Transverse colon (tissue), 4 donors: ENCODE results near the gene BRI3BP. TPM values are rescaled to one million over a fixed set of nuclear protein-coding genes. Genes with fewer than 3 reads are reported as not detected.

ENCODE experiments used
- DNase-seq: peaks from one replicate; pipeline ENCODE4 v3.0.0-alpha.2; 2019
- H3K27ac ChIP-seq, 4 donors: fragments of 200-600 bp; sonication (generic); 2 replicates each; pipeline ENCODE4 v1.5.1; 2016 to 2018; ENCODE audit warnings: inconsistent platforms in 4 of 4
- H3K27me3 ChIP-seq: fragments of 200-600 bp; sonication (generic); 2 replicates; pipeline ENCODE4 v1.5.1; 2017; ENCODE audit warnings: inconsistent platforms
- H3K36me3 ChIP-seq, 4 donors: fragments of 200-600 bp; sonication (generic); 2 replicates each; pipeline ENCODE4 v1.5.1; 2017 to 2019; ENCODE audit warnings: inconsistent platforms in 4 of 4
- H3K4me1 ChIP-seq, 4 donors: fragments of 200-600 bp; sonication (generic); 2 replicates each; pipeline ENCODE4 v1.5.1; 2017 to 2020; ENCODE audit warnings: inconsistent platforms in 4 of 4
- H3K4me3 ChIP-seq, 4 donors: fragments of 200-600 bp; sonication (generic); 1 replicate in 1 of 4; 2 replicates in 3 of 4; pipeline versions ENCODE4 v1.5.1 to v1.6.1; 2017 to 2019; ENCODE audit warnings: inconsistent platforms in 4 of 4
- H3K9me3 ChIP-seq, 2 donors: fragments of 200-600 bp; sonication (generic); 2 replicates each; pipeline ENCODE4 v1.5.1; 2017 to 2019; ENCODE audit warnings: inconsistent platforms in 2 of 2
- CTCF ChIP-seq, 5 experiments: fragments of 200-600 bp in 3 of 5; fragments of 450-650 bp in 2 of 5; sonication (generic) in 3 of 5; IDR thresholded peaks; 1 replicate in 2 of 5; 2 replicates in 3 of 5; pipeline ENCODE4 v1.5.1; 2016 to 2017; ENCODE audit warnings: antibody characterized with exemption in 5 of 5, inconsistent platforms in 3 of 5, mild to moderate bottlenecking in 2 of 5, moderate library complexity in 1 of 5
- EP300 ChIP-seq: sonication (generic); formaldehyde crosslinking; IDR thresholded peaks from one replicate; pipeline ENCODE4 v1.6.1; 2017; ENCODE audit warnings: antibody characterized with exemption, low read depth
- POLR2A ChIP-seq: fragments of 450-650 bp; IDR thresholded peaks from one replicate; pipeline ENCODE4 v1.6.1; 2016; ENCODE audit warnings: antibody characterized with exemption, mild to moderate bottlenecking, moderate library complexity
- POLR2AphosphoS5 ChIP-seq, 3 donors: sonication (generic); formaldehyde crosslinking; IDR thresholded peaks; one replicate each; pipeline ENCODE4 v1.6.1; 2016; ENCODE audit warnings: antibody characterized with exemption in 3 of 3
- WGBS, 2 donors: methylation state at CpG; one replicate each; pipeline ENCODE4 v1.1.5; 2018; ENCODE audit warnings: low coverage in 1 of 2; 5-methylcytosine and 5-hydroxymethylcytosine counted together
- in situ Hi-C, 4 donors: fragments of 200-750 bp; cut with MboI; loops; one replicate each; pipeline versions ENCODE4 v1.15.0 to v1.15.1; 2017; ENCODE audit warnings: low sequenced_read_pairs in 3 of 4, low pct_ligation_motif_present in 1 of 4, low pct_unique_long_range_greater_than_20kb in 1 of 4
- intact Hi-C: fragments of 100-400 bp; cut with DNase I; formaldehyde crosslinking; loops from one replicate; pipeline ENCODE4 v1.15.1; 2023; ENCODE audit warnings: low total_unique reads
- total RNA-seq, 4 donors: library from RNA; depleted of rRNA; stranded (reverse); fragments of >200 nt; gene quantifications; one replicate each; pipeline ENCODE4 v1.1.0, GENCODE V29; 2016

The BRI3BP gene
- total RNA-seq, 4 donors from 2014 or later: 14.2 to 38.5 (median 23.1) TPM

- no peak overlapping the region for H3K27ac ChIP-seq
- no peaks in the 10 kb centered on the region for H3K4me1 ChIP-seq
- no peak for DNase-seq
- no peaks in the 10 kb centered on the region for H3K9me3 ChIP-seq
- no peak overlapping the region for H3K4me3 ChIP-seq
- H3K36me3 ChIP-seq: peaks cover 0 to 26% (median 0%) of the 10 kb centered on the region in 4 donors
- intact Hi-C loops (no loop called here), in situ Hi-C loops (no loop called here)
- TF ChIP-seq POLR2A (no peak), CTCF (IDR thresholded peaks at IDR 0.05) (no peak), EP300 (no peak), POLR2AphosphoS5 (IDR thresholded peaks at IDR 0.05) (no peak)
- H3K27me3 ChIP-seq: no peaks in the 10 kb centered on the region
- WGBS, 2 donors: 93 to 95% methylated on average over 4 to 11 of the region's 12 CpGs
Measured at GRCh38 chr12:124949066-124949465, 44.4 kb upstream of the BRI3BP start.

GRCh38 chr12:124949779-124950728 is 43.4 kb upstream of the BRI3BP start:
- intact Hi-C loops (no loop called here), in situ Hi-C loops (no loop called here)
- Histone ChIP-seq H3K4me1 (no peaks in the 10 kb centered on the region), H3K27me3 (no peaks in the 10 kb centered on the region), H3K4me3 (no peak overlapping the region), H3K9me3 (no peaks in the 10 kb centered on the region), H3K27ac (no peak overlapping the region), H3K36me3 (peaks cover 0 to 26% (median 0%) of the 10 kb centered on the region in 4 donors)
- TF ChIP-seq POLR2AphosphoS5 (IDR thresholded peaks at IDR 0.05): no peak
- 90 to 94% methylated on average over 9 to 43 of the region's 47 CpGs for WGBS, 2 donors
- DNase-seq: no peak

GRCh38 chr12:124952295-124952694 is 41.1 kb upstream of the BRI3BP start:
- 96% methylated on average over 9 of the region's 17 CpGs; no CpG with 5 or more reads in 1 of the 2 donors for WGBS, 2 donors
- Histone ChIP-seq H3K4me3 (no peak overlapping the region), H3K9me3 (no peaks in the 10 kb centered on the region), H3K36me3 (peaks cover 0 to 17% (median 4%) of the 10 kb centered on the region in 4 donors), H3K27ac (no peak overlapping the region), H3K4me1 (no peaks in the 10 kb centered on the region), H3K27me3 (no peaks in the 10 kb centered on the region)
- intact Hi-C loops (no loop called here), in situ Hi-C loops (no loop called here)
- DNase-seq: no peak
- no peak for TF ChIP-seq POLR2A
- no peak for TF ChIP-seq CTCF (IDR thresholded peaks at IDR 0.05)
- no peak for TF ChIP-seq POLR2AphosphoS5 (IDR thresholded peaks at IDR 0.05)
- TF ChIP-seq EP300: no peak

- Histone ChIP-seq H3K4me3 (no peak overlapping the region), H3K9me3 (no peaks in the 10 kb centered on the region), H3K4me1 (no peaks in the 10 kb centered on the region), H3K36me3 (peaks cover 0 to 16% (median 4%) of the 10 kb centered on the region in 4 donors), H3K27ac (no peak overlapping the region), H3K27me3 (no peaks in the 10 kb centered on the region)
- no peak for DNase-seq
- intact Hi-C loops (no loop called here), in situ Hi-C loops (no loop called here)
- TF ChIP-seq CTCF (IDR thresholded peaks at IDR 0.05) (no peak), POLR2AphosphoS5 (IDR thresholded peaks at IDR 0.05) (no peak), EP300 (no peak), POLR2A (no peak)
- WGBS, 2 donors: 69% methylated on average over 8 of the region's 8 CpGs; no CpG with 5 or more reads in 1 of the 2 donors
Measured at GRCh38 chr12:124952801-124953200, 40.6 kb upstream of the BRI3BP start.
